Measurements from ENCODE around the gene BABAM2. TPM values are rescaled to one million over a fixed set of nuclear protein-coding genes. Genes with fewer than 3 reads are reported as not detected.

BABAM2 gene
- total RNA-seq, 4 donors from 2014 or later: 23.7 to 41.1 (median 27.9) TPM

DNA sequence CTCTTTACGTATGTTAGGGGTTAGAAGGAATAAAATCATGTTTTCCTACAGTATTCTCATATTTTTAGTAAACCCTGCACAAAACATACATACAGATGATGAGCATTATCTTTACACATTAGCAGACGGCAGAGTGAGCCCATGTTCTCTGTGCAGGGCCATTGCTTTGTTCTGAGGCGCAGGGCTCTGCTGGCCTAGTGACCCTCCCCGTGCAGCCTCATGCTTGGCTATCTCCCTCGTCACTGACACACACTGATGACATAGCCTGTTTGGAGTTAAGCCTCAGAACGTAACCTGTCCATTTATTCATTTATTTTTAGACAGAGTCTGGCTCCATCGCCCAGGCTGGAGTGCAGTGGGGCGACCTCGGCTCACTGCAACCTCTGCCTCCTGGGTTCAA, 386.3 kb downstream of the BABAM2 start:
- TF ChIP-seq, protein P1, sequence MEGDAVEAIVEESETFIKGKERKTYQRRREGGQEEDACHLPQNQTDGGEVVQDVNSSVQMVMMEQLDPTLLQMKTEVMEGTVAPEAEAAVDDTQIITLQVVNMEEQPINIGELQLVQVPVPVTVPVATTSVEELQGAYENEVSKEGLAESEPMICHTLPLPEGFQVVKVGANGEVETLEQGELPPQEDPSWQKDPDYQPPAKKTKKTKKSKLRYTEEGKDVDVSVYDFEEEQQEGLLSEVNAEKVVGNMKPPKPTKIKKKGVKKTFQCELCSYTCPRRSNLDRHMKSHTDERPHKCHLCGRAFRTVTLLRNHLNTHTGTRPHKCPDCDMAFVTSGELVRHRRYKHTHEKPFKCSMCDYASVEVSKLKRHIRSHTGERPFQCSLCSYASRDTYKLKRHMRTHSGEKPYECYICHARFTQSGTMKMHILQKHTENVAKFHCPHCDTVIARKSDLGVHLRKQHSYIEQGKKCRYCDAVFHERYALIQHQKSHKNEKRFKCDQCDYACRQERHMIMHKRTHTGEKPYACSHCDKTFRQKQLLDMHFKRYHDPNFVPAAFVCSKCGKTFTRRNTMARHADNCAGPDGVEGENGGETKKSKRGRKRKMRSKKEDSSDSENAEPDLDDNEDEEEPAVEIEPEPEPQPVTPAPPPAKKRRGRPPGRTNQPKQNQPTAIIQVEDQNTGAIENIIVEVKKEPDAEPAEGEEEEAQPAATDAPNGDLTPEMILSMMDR (IDR thresholded peaks at IDR 0.05): no peak
- no peak for TF ChIP-seq POLR2A (IDR thresholded peaks at IDR 0.05)
- TF ChIP-seq EP300 (IDR thresholded peaks at IDR 0.05): no peak
- TF ChIP-seq POLR2AphosphoS5 (IDR thresholded peaks at IDR 0.05): no peak
- Histone ChIP-seq H3K36me3 (no peaks in the 10 kb centered on the region), H3K27me3 (no peaks in the 10 kb centered on the region), H3K4me1 (peaks cover 29% of the 10 kb centered on the region), H3K27ac (peak overlapping the region; percentile 80), H3K4me3 (no peak overlapping the region), H3K9me3 (no peaks in the 10 kb centered on the region)
- no peak for DNase-seq (ENCODE audit: low spot score in 2 of 2)
- 90% methylated on average over 8 of the region's 9 CpGs for WGBS

DNA sequence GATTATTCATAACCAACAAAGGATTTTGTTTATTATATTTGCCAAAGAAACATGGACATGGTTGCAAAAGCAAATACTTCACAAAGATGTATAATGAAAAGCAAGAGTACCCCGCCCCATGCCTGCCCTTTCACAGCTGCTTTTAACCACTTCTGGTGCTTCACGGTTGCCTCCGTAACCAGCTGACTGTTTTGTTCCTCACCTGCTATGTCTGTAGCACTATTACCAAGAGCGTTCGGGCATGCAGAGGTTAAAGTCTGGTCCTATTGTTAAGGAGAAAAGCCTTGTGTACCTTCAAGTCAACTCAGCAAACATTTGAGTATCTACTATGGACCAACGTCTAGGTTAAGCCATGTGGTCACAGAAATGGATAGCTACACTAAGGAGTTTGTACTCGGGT, 386.9 kb downstream of the BABAM2 start:
- WGBS: 97% methylated on average over 7 of the region's 7 CpGs
- Histone ChIP-seq H3K27me3 (no peaks in the 10 kb centered on the region), H3K9me3 (no peaks in the 10 kb centered on the region)

DNA sequence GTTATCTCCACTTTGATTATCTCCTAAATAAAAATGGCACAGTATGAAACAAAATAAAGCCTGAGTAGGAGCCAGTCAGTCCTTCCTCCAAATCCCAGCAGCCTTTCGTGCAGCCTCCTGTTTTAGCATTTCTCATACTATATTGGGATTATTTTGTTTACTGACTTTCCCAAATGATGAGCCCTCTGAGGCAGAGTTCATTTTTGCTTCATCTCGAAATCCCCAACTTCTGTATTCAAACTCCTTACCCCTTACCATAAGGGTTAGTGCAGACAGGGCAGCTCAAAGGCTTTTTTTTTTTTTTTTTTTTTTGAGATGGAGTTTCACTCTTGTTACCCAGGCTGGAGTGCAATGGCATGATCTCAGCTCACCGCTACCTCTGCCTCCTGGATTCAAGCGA, 388.8 kb downstream of the BABAM2 start:
- Histone ChIP-seq H3K27ac (no peak overlapping the region), H3K4me3 (no peak overlapping the region), H3K36me3 (no peaks in the 10 kb centered on the region), H3K27me3 (no peaks in the 10 kb centered on the region), H3K4me1 (peaks cover 34% of the 10 kb centered on the region), H3K9me3 (no peaks in the 10 kb centered on the region)
- no peak for DNase-seq (ENCODE audit: low spot score in 2 of 2)
- WGBS: 95% methylated on average over 4 of the region's 4 CpGs
- TF ChIP-seq EP300 (IDR thresholded peaks at IDR 0.05) (no peak), POLR2AphosphoS5 (IDR thresholded peaks at IDR 0.05) (no peak), POLR2A (IDR thresholded peaks at IDR 0.05) (no peak)
- TF ChIP-seq, protein P1 (IDR thresholded peaks at IDR 0.05): no peak

More for the DNA sequence above, 386.9 kb downstream of the BABAM2 start:
- DNase-seq (ENCODE audit: low spot score in 2 of 2): no peak
- H3K27ac ChIP-seq: no peak overlapping the region
- H3K4me3 ChIP-seq: no peak overlapping the region
- TF ChIP-seq, protein P1 (IDR thresholded peaks at IDR 0.05): no peak
- no peak for TF ChIP-seq POLR2AphosphoS5 (IDR thresholded peaks at IDR 0.05)
- no peak for TF ChIP-seq EP300 (IDR thresholded peaks at IDR 0.05)
- no peak for TF ChIP-seq POLR2A (IDR thresholded peaks at IDR 0.05)
- H3K36me3 ChIP-seq: no peaks in the 10 kb centered on the region
- H3K4me1 ChIP-seq: peaks cover 29% of the 10 kb centered on the region

DNA sequence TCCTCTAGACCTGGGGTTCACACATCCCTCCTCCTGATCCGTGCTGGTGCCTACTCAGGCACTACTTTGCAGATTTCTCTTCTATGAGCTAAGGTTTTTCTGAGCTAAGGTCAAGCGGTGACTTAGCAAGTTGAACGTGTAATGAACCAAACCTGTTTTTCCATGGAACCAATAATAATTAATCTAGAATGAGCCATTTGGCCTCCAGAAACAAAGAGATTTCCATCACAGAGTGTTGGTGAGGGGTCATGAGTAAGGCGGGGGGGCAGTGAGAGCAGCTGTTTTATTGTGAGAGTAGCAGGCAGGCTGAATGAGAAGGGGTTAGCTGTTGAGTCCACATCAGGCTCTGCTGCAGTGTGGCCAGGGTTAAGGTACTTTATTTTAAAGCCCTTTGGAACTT, 390.1 kb downstream of the BABAM2 start:
- Histone ChIP-seq H3K4me1 (peaks cover 24% of the 10 kb centered on the region), H3K27ac (no peak overlapping the region), H3K4me3 (no peak overlapping the region), H3K27me3 (no peaks in the 10 kb centered on the region), H3K9me3 (no peaks in the 10 kb centered on the region), H3K36me3 (no peaks in the 10 kb centered on the region)
- DNase-seq (ENCODE audit: low spot score in 2 of 2): no peak
- no peak for TF ChIP-seq POLR2AphosphoS5 (IDR thresholded peaks at IDR 0.05)
- TF ChIP-seq EP300 (IDR thresholded peaks at IDR 0.05): no peak
- no peak for TF ChIP-seq POLR2A (IDR thresholded peaks at IDR 0.05)
- TF ChIP-seq, protein P1 (IDR thresholded peaks at IDR 0.05): no peak
- WGBS: 87% methylated on average over 4 of the region's 4 CpGs

DNA sequence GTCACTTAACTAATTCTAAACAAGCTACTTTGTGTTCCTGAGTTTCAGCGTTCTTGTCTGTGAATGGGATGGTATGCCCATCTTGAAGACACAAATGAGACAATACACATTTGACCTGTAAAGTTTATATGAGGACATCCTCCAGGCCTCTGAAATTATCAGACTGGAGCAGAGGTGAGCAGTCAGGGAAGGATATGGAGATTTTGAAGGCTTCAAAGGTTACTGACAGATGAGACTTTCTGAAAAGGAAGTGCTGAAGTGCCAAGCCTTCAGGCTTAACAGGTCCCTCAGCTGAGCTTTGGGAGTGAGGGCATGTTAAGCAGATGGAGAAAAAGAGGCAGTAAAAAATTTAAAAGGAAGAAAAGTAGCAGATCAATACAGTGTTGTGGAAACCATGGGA, 391.2 kb downstream of the BABAM2 start:
- peaks cover 14% of the 10 kb centered on the region for H3K4me1 ChIP-seq
- no peak for DNase-seq (ENCODE audit: low spot score in 2 of 2)
- WGBS: 92% methylated on average over 1 of the region's 1 CpG
- TF ChIP-seq POLR2A (IDR thresholded peaks at IDR 0.05): no peak
- no peak for TF ChIP-seq EP300 (IDR thresholded peaks at IDR 0.05)
- TF ChIP-seq, protein P1 (IDR thresholded peaks at IDR 0.05): no peak
- TF ChIP-seq POLR2AphosphoS5 (IDR thresholded peaks at IDR 0.05): no peak
- H3K27ac ChIP-seq: no peak overlapping the region
- H3K9me3 ChIP-seq: no peaks in the 10 kb centered on the region
- H3K36me3 ChIP-seq: no peaks in the 10 kb centered on the region
- H3K27me3 ChIP-seq: no peaks in the 10 kb centered on the region
- no peak overlapping the region for H3K4me3 ChIP-seq
